ENCODE data around the gene RHBDF2. TPM values are rescaled to one million over a fixed set of nuclear protein-coding genes. Genes with fewer than 3 reads are reported as not detected.
"Not testable (repeated sequence)": the region's sequence is repeated elsewhere in the genome, so short reads cannot be mapped to it uniquely, and the experiment has no call there.

The RHBDF2 gene
- total RNA-seq, 4 donors from 2014 or later: 3.8 to 26.1 (median 8.4) TPM

- TF ChIP-seq CTCF (IDR thresholded peaks at IDR 0.05): no peak
- DNase-seq: no peak
- Histone ChIP-seq H3K27me3 (no peaks in the 10 kb centered on the region), H3K36me3 (no peaks in the 10 kb centered on the region), H3K27ac (no peak overlapping the region), H3K4me3 (no peak overlapping the region), H3K4me1 (peaks cover 0 to 2% of the 10 kb centered on the region in 2 donors), H3K9me3 (no peaks in the 10 kb centered on the region)
- intact Hi-C loops (cut with DNase I; ENCODE audit: low total_unique reads): no loop called here
Measured at GRCh38 chr17:76510831-76511244, 9.6 kb upstream of the RHBDF2 start.

GRCh38 chr17:76508472-76509063 is 7.3 kb upstream of the RHBDF2 start:
- H3K27me3 ChIP-seq; H3K36me3 ChIP-seq; H3K9me3 ChIP-seq; H3K4me1 ChIP-seq; H3K27ac ChIP-seq; H3K4me3 ChIP-seq; intact Hi-C loops (cut with DNase I; ENCODE audit: low total_unique reads); DNase-seq: not testable (repeated sequence)

- Histone ChIP-seq H3K36me3 (no peaks in the 10 kb centered on the region), H3K4me1 (no peaks in the 10 kb centered on the region), H3K9me3 (no peaks in the 10 kb centered on the region), H3K4me3 (no peak overlapping the region), H3K27ac (no peak overlapping the region), H3K27me3 (no peaks in the 10 kb centered on the region)
- peak; percentile 77 to 86 for DNase-seq
- no peak for TF ChIP-seq POLR2A (IDR thresholded peaks at IDR 0.05)
- peak; percentile 88 to 98 (median 93) for TF ChIP-seq CTCF (IDR thresholded peaks at IDR 0.05)
- intact Hi-C loops (cut with DNase I; ENCODE audit: low total_unique reads): loop anchor here (2.0 kb wide), 1 partner anchor 40 kb away; the partner anchor contains the start of gene AANAT
Measured at GRCh38 chr17:76506408-76507345, 5.5 kb upstream of the RHBDF2 start.

- H3K9me3 ChIP-seq: no peaks in the 10 kb centered on the region
- DNase-seq: no peak
- H3K36me3 ChIP-seq: no peaks in the 10 kb centered on the region
- H3K4me1 ChIP-seq: no peaks in the 10 kb centered on the region
- no peak overlapping the region for H3K4me3 ChIP-seq
- TF ChIP-seq POLR2A (IDR thresholded peaks at IDR 0.05): no peak
- no peak for TF ChIP-seq CTCF (IDR thresholded peaks at IDR 0.05)
- H3K27me3 ChIP-seq: no peaks in the 10 kb centered on the region
- intact Hi-C loops (cut with DNase I; ENCODE audit: low total_unique reads): no loop called here
- no peak overlapping the region for H3K27ac ChIP-seq
Measured at GRCh38 chr17:76504117-76504516, 2.9 kb upstream of the RHBDF2 start.

- no peak for DNase-seq
- no peak overlapping the region for H3K4me3 ChIP-seq
- peaks cover 0 to 4% of the 10 kb centered on the region in 2 donors for H3K4me1 ChIP-seq
Measured at GRCh38 chr17:76502341-76503211, 1.4 kb upstream of the RHBDF2 start.

More at GRCh38 chr17:76502341-76503211, 1.4 kb upstream of the RHBDF2 start:
- H3K27me3 ChIP-seq: no peaks in the 10 kb centered on the region
- no peaks in the 10 kb centered on the region for H3K9me3 ChIP-seq
- TF ChIP-seq CTCF (IDR thresholded peaks at IDR 0.05) (no peak), POLR2A (IDR thresholded peaks at IDR 0.05) (no peak)
- H3K27ac ChIP-seq: no peak overlapping the region
- no peaks in the 10 kb centered on the region for H3K36me3 ChIP-seq
- intact Hi-C loops (cut with DNase I; ENCODE audit: low total_unique reads): no loop called here

All from uterus (tissue), 4 donors.